Keratinocyte (primary cell): ENCODE measurements around the gene SRXN1. TPM values are rescaled to one million over a fixed set of nuclear protein-coding genes. Genes with fewer than 3 reads are reported as not detected.

ENCODE experiments used
- DNase-seq: peaks from one replicate; pipeline ENCODE4 v3.0.0-alpha.2; 2011; ENCODE audit warnings: low read depth, missing footprints, low spot score
- FAIRE-seq: peaks from 2 replicates; lab custom pipeline; 2011; peaks lifted over from hg19 to GRCh38; lab: Jason Lieb, UNC
- H2AFZ ChIP-seq: 2 replicates; pipeline ENCODE4 v1.6.0; 2012; ENCODE audit warnings: low read length, control low read depth, inconsistent platforms; ENCODE audit not compliant: control insufficient read depth
- H3K27ac ChIP-seq: 2 replicates; pipeline ENCODE4 v1.5.1; 2011; ENCODE audit warnings: low read length; ENCODE audit not compliant: control insufficient read depth, insufficient read depth
- H3K27me3 ChIP-seq: 3 replicates; pipeline ENCODE4 v1.6.0; 2011; ENCODE audit warnings: low read length; ENCODE audit not compliant: control insufficient read depth, insufficient read depth; ENCODE audit errors: extremely low read depth
- H3K36me3 ChIP-seq, 2 experiments: 2 replicates in 1 of 2; 3 replicates in 1 of 2; pipeline ENCODE4 v1.5.1; 2011; ENCODE audit warnings: low read length in 2 of 2, mild to moderate bottlenecking in 1 of 2; ENCODE audit not compliant: control insufficient read depth in 2 of 2, insufficient read depth in 2 of 2; ENCODE audit errors: extremely low read depth in 1 of 2
- H3K4me1 ChIP-seq: 3 replicates; pipeline ENCODE4 v1.5.1; 2011; ENCODE audit warnings: low read length; ENCODE audit not compliant: control insufficient read depth, insufficient read depth; ENCODE audit errors: extremely low read depth
- H3K4me2 ChIP-seq: 3 replicates; pipeline ENCODE4 v1.6.0; 2011; ENCODE audit warnings: low read depth, low read length; ENCODE audit not compliant: control insufficient read depth, insufficient read depth; ENCODE audit errors: extremely low read depth
- H3K4me3 ChIP-seq, 3 experiments: fragments of 200-600 bp in 1 of 3; sonication (generic) in 1 of 3; 2 replicates in 2 of 3; 3 replicates in 1 of 3; pipeline ENCODE4 v1.5.1; 2011 to 2016; ENCODE audit warnings: low read length in 3 of 3, mild to moderate bottlenecking in 3 of 3, control low read depth in 2 of 3, inconsistent platforms in 1 of 3, low read depth in 1 of 3, mixed read lengths in 1 of 3, mixed run types in 1 of 3, moderate library complexity in 1 of 3; ENCODE audit not compliant: control insufficient read depth in 2 of 3, insufficient read depth in 2 of 3; ENCODE audit errors: extremely low read depth in 1 of 3
- H3K79me2 ChIP-seq: 2 replicates; pipeline ENCODE4 v1.6.0; 2012; ENCODE audit warnings: low read length; ENCODE audit not compliant: control insufficient read depth, insufficient read depth
- H3K9ac ChIP-seq: 3 replicates; pipeline ENCODE4 v1.6.0; 2011; ENCODE audit warnings: low read length; ENCODE audit not compliant: control insufficient read depth, insufficient read depth; ENCODE audit errors: extremely low read depth
- H3K9me1 ChIP-seq: 3 replicates; pipeline ENCODE4 v1.6.0; 2011; ENCODE audit warnings: low read length; ENCODE audit not compliant: control insufficient read depth, insufficient read depth; ENCODE audit errors: extremely low read depth
- H3K9me3 ChIP-seq: 2 replicates; pipeline ENCODE4 v1.5.1; 2012; ENCODE audit warnings: low read depth, low read length; ENCODE audit not compliant: control insufficient read depth
- H4K20me1 ChIP-seq: 3 replicates; pipeline ENCODE4 v1.6.0; 2011; ENCODE audit warnings: low read length; ENCODE audit not compliant: control insufficient read depth, insufficient read depth; ENCODE audit errors: extremely low read depth
- CTCF ChIP-seq, 3 experiments: IDR thresholded peaks in 1 of 3; conservative IDR thresholded peaks in 1 of 3; optimal IDR thresholded peaks in 1 of 3; 2 replicates in 2 of 3; 3 replicates in 1 of 3; pipeline versions ENCODE3 to v1.5.1; 2011; ENCODE audit warnings: low read length in 3 of 3, mild to moderate bottlenecking in 3 of 3, moderate library complexity in 2 of 3, control low read depth in 1 of 3, inconsistent platforms in 1 of 3; ENCODE audit not compliant: insufficient read depth in 2 of 3; ENCODE audit errors: extremely low read depth in 1 of 3
- EZH2 ChIP-seq: IDR thresholded peaks from one replicate; pipeline ENCODE4 v1.6.1; 2012; ENCODE audit warnings: inconsistent platforms, mild to moderate bottlenecking, low read length, moderate library complexity
- dilution Hi-C: fragments of 300-500 bp; cut with MboI; formaldehyde crosslinking; loops from one replicate; pipeline ENCODE4 v1.7.0; 2020; ENCODE audit warnings: low sequenced_read_pairs; ENCODE audit not compliant: extremely low pct_ligation_motif_present
- polyA plus RNA-seq, 5 experiments: library from polyadenylated mRNA; depleted of rRNA in 3 of 5; stranded (reverse) in 3 of 5; stranded (forward) in 1 of 5; unstranded in 1 of 5; fragments of >200 nt; gene quantifications; 1 replicate in 1 of 5; 2 replicates in 3 of 5; 3 replicates in 1 of 5; pipeline versions ENCODE4 v1.2.1 to v1.2.3, GENCODE V29; 2011 to 2012; ENCODE audit warnings: missing spikeins in 2 of 5, low read depth in 1 of 5, low replicate concordance in 1 of 5

SRXN1 gene
- polyA plus RNA-seq, 1 donor (not counting 4 experiments of a cell fraction or from before 2014, with no cell fraction given) = 51.7 TPM

DNA sequence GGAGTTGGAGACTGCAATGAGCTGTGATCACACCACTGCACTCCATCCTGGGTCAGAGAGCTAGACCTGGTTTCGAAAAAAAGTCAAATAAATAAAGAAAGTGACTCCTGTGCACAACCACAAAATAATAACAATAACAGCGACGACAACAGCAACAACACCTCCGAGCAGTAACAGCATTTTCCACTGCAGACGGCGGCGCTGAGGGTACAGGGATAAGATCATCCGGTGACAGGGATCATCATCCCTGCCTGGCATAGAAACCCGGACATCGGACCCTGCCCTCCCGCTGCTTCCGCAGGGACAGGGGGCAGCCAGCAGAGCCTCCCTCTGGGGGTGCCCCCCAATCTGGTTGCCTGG, 11.5 kb downstream of the SRXN1 start:
- TF ChIP-seq EZH2 (no peak), CTCF (optimal IDR thresholded peaks at IDR 0.05 in 1 of 3, IDR thresholded peaks at IDR 0.05 in 1 of 3, conservative IDR thresholded peaks at IDR 0.05 in 1 of 3; ENCODE audit: extremely low read depth in 1 of 3, insufficient read depth in 2 of 3, low read length in 3 of 3) (no peak)
- Histone ChIP-seq H3K9me3 (no peaks in the 10 kb centered on the region), H2AFZ (no peak overlapping the region), H3K9ac (no peak overlapping the region), H3K36me3 (no peaks in the 10 kb centered on the region), H3K4me1 (no peaks in the 10 kb centered on the region), H3K4me2 (no peak overlapping the region), H3K9me1 (no peaks in the 10 kb centered on the region), H3K27me3 (peaks cover 23% of the 10 kb centered on the region), H3K4me3 (no peak overlapping the region), H3K79me2 (no peaks in the 10 kb centered on the region), H3K27ac (no peak overlapping the region), H4K20me1 (no peaks in the 10 kb centered on the region)
- no peak for FAIRE-seq
- no peak for DNase-seq
- dilution Hi-C loops = no loop called here

- dilution Hi-C loops = no loop called here
- Histone ChIP-seq H3K27me3 (peaks cover 23% of the 10 kb centered on the region), H3K4me1 (no peaks in the 10 kb centered on the region), H3K79me2 (no peaks in the 10 kb centered on the region), H3K9me1 (no peaks in the 10 kb centered on the region), H2AFZ (no peak overlapping the region), H3K4me2 (no peak overlapping the region), H4K20me1 (no peaks in the 10 kb centered on the region), H3K36me3 (no peaks in the 10 kb centered on the region), H3K27ac (no peak overlapping the region), H3K4me3 (no peak overlapping the region), H3K9ac (no peak overlapping the region), H3K9me3 (no peaks in the 10 kb centered on the region)
- DNase-seq (no peak), FAIRE-seq (no peak)
- TF ChIP-seq EZH2 (no peak), CTCF (optimal IDR thresholded peaks at IDR 0.05 in 1 of 3, IDR thresholded peaks at IDR 0.05 in 1 of 3, conservative IDR thresholded peaks at IDR 0.05 in 1 of 3; ENCODE audit: extremely low read depth in 1 of 3, insufficient read depth in 2 of 3, low read length in 3 of 3) (no peak)
Observed at GRCh38 chr20:640674-641515, 12.1 kb downstream of the SRXN1 start.
